ENCODE data around the gene ETV6. TPM values are rescaled to one million over a fixed set of nuclear protein-coding genes. Genes with fewer than 3 reads are reported as not detected.

ETV6 gene
- polyA plus RNA-seq, 3 donors, result 6.8 to 45.1 (median 11.7) TPM

GRCh38 chr12:11897923-11898322, 248.4 kb downstream of the ETV6 start:
- Histone ChIP-seq H3K4me1 (ENCODE audit: control insufficient read depth in 1 of 2, insufficient read depth in 2 of 2, low read length in 2 of 2) (peaks cover 16 to 17% of the 10 kb centered on the region in 2 donors), H3K36me3 (replicated peaks in 1 of 2; ENCODE audit: control insufficient read depth in 1 of 2, insufficient read depth in 2 of 2, low read length in 2 of 2) (peaks cover 4 to 18% of the 10 kb centered on the region in 2 donors), H2AFZ (ENCODE audit: insufficient read depth, low read depth, low read length, poor library complexity, severe bottlenecking) (no peak overlapping the region), H3K27ac (ENCODE audit: low read depth in 1 of 2, low read length in 2 of 2) (no peak overlapping the region), H3K9me3 (replicated peaks in 1 of 2; ENCODE audit: control insufficient read depth in 1 of 2, insufficient read depth in 1 of 2, low read length in 2 of 2) (no peaks in the 10 kb centered on the region), H3K27me3 (ENCODE audit: control insufficient read depth in 2 of 2, insufficient read depth in 2 of 2, low read length in 2 of 2) (no peaks in the 10 kb centered on the region), H4K20me1 (ENCODE audit: insufficient read depth, low read length) (no peaks in the 10 kb centered on the region), H3K9ac (ENCODE audit: insufficient read depth, low read length, poor library complexity, severe bottlenecking) (no peak overlapping the region), H3K4me2 (replicated peaks; ENCODE audit: extremely low read depth, low read length, poor library complexity, severe bottlenecking) (no peak overlapping the region), H3K4me3 (replicated peaks in 1 of 3; ENCODE audit: low read depth in 2 of 3, low read length in 3 of 3) (no peak overlapping the region), H3K79me2 (ENCODE audit: insufficient read depth, low read length) (no peaks in the 10 kb centered on the region)
- Mint-ChIP-seq H3K36me3 (peaks cover 16 to 25% of the 10 kb centered on the region in 2 donors), H3K27ac (no peak overlapping the region), H3K27me3 (ENCODE audit: low read depth in 3 of 3) (no peaks in the 10 kb centered on the region), H3K4me1 (peaks cover 23% of the 10 kb centered on the region), H3K9me3 (peaks cover 0 to 2% (median 0%) of the 10 kb centered on the region in 7 donors), H3K4me3 (no peak overlapping the region)
- TF ChIP-seq, protein P1, sequence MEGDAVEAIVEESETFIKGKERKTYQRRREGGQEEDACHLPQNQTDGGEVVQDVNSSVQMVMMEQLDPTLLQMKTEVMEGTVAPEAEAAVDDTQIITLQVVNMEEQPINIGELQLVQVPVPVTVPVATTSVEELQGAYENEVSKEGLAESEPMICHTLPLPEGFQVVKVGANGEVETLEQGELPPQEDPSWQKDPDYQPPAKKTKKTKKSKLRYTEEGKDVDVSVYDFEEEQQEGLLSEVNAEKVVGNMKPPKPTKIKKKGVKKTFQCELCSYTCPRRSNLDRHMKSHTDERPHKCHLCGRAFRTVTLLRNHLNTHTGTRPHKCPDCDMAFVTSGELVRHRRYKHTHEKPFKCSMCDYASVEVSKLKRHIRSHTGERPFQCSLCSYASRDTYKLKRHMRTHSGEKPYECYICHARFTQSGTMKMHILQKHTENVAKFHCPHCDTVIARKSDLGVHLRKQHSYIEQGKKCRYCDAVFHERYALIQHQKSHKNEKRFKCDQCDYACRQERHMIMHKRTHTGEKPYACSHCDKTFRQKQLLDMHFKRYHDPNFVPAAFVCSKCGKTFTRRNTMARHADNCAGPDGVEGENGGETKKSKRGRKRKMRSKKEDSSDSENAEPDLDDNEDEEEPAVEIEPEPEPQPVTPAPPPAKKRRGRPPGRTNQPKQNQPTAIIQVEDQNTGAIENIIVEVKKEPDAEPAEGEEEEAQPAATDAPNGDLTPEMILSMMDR (IDR thresholded peaks at IDR 0.05), result no peak
- intact Hi-C loops (cut with micrococcal nuclease), result loop anchor here (10.0 kb wide), 1 partner anchor 137 kb away; no protein-coding TSS in a partner anchor
- DNase-seq, result no peak
- 38% methylated on average over 1 of the region's 2 CpGs for WGBS (ENCODE audit: insufficient coverage)

DNA sequence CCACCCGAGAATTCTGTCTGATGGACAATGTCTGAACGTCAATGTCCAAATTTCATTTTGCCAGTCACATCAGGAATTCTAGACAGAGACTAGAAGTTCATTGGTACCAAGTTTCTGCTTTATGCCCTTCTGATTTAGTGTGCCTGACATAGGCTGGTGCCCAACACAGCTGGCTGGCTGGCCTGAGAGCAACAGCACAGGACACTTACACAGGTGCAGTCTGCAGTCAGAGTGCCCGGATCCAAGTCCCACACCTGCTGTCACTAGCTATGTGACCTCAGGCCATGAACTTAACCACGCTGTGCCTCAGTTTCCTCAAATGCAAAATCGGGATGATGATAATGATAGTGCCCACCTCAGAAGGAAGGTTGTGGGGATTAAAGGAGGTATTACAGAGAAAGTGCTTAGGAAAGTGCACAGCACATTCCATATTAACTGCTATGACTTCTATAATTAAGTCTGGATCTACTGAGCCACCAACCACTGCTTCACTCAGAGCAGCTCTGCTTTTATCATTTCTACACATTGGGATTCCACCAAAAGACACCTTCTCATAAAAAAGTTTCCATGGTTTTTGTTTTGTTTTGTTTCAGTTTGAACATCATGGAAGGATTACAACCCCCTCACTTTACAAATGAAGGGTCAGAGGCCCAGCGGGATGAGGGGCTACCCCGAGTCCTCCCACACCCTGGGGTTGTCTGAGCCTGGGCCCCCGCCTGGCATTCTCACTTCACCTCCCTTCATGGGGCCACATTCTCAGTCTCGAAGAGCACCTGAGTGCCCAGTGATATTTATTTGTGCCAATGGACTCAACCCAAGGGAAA, 252.4 kb downstream of the ETV6 start:
- H3K4me2 ChIP-seq (replicated peaks; ENCODE audit: extremely low read depth, low read length, poor library complexity, severe bottlenecking), result no peak overlapping the region
- H3K4me3 ChIP-seq (replicated peaks in 1 of 3; ENCODE audit: low read depth in 2 of 3, low read length in 3 of 3), result no peak overlapping the region
- peaks cover 0 to 1% (median 0%) of the 10 kb centered on the region in 3 donors for H3K27me3 Mint-ChIP-seq (ENCODE audit: low read depth in 3 of 3)
- H3K27me3 ChIP-seq (ENCODE audit: control insufficient read depth in 2 of 2, insufficient read depth in 2 of 2, low read length in 2 of 2), result no peaks in the 10 kb centered on the region
- peaks cover 0 to 7% (median 4%) of the 10 kb centered on the region in 7 donors for H3K9me3 Mint-ChIP-seq
- no peaks in the 10 kb centered on the region for H3K4me1 ChIP-seq (ENCODE audit: control insufficient read depth in 1 of 2, insufficient read depth in 2 of 2, low read length in 2 of 2)
- H3K9me3 ChIP-seq (replicated peaks in 1 of 2; ENCODE audit: control insufficient read depth in 1 of 2, insufficient read depth in 1 of 2, low read length in 2 of 2), result no peaks in the 10 kb centered on the region
- no peak overlapping the region for H3K27ac ChIP-seq (ENCODE audit: low read depth in 1 of 2, low read length in 2 of 2)
- H3K9ac ChIP-seq (ENCODE audit: insufficient read depth, low read length, poor library complexity, severe bottlenecking), result no peak overlapping the region
- H3K4me1 Mint-ChIP-seq, result no peaks in the 10 kb centered on the region
- 98% methylated on average over 7 of the region's 9 CpGs for WGBS (ENCODE audit: insufficient coverage)
- no peak overlapping the region for H2AFZ ChIP-seq (ENCODE audit: insufficient read depth, low read depth, low read length, poor library complexity, severe bottlenecking)
- peak overlapping the region in 1 of 7 donors; percentile 57 for H3K27ac Mint-ChIP-seq
- intact Hi-C loops (cut with micrococcal nuclease), result no loop called here
- H3K79me2 ChIP-seq (ENCODE audit: insufficient read depth, low read length), result no peaks in the 10 kb centered on the region
- no peaks in the 10 kb centered on the region for H3K36me3 ChIP-seq (replicated peaks in 1 of 2; ENCODE audit: control insufficient read depth in 1 of 2, insufficient read depth in 2 of 2, low read length in 2 of 2)
- H4K20me1 ChIP-seq (ENCODE audit: insufficient read depth, low read length), result no peaks in the 10 kb centered on the region
- TF ChIP-seq, protein P1 (IDR thresholded peaks at IDR 0.05), result no peak
- no peak overlapping the region for H3K4me3 Mint-ChIP-seq
- no peak for DNase-seq
- peaks cover 1 to 3% of the 10 kb centered on the region in 2 donors for H3K36me3 Mint-ChIP-seq

All from CD14-positive monocyte (primary cell).